Measurements from ENCODE around the gene EBF3.
A peak's percentile ranks its signal among the peaks of the same experiment; 100 is the strongest.

The EBF3 gene

DNA sequence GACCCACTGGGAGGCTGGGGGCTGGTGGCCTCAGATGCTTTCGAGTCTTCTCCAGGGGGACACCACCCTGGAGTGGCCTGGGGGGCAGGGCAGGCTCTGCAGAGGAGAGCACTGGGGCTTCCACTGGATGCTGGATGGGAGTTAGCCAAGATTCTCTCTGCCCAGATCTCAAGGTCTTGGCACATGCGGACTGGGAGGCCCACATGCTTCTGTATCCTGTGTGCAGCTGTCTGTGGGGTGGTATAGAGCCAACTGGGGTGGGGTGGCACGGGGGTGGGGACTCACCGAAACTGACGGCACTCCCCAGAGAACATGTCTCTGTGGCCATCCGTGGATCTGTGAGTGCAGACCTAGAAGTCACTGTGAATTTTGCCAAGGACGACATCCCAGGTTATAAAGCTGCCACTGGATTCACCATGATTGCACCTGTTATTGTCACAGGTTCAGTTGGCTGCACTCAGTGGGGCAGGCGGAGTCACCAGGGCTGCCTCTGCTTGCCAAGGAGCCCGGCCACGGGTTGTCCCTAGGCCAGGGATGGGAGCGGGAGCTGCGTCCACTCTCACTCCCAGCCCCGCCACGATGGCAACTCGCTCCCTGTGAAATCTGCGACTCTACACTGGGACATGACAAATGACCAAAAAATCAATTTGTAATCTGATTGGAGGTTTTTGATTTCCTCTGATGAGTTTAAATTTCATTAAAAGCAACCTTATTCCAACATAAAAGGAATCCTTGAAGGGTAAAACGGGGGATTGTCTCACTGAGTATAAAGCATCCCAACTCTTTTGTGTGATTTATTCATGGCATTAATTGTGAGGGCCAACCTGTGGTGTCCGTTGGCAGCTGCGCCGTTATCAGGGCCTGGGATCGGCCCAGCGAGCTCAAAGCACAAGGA is 131.3 kb downstream of the EBF3 start:
- DNase-seq, result no peak

GRCh38 chr10:129831150-129831549 is 132.9 kb downstream of the EBF3 start:
- no peak for DNase-seq

DNA sequence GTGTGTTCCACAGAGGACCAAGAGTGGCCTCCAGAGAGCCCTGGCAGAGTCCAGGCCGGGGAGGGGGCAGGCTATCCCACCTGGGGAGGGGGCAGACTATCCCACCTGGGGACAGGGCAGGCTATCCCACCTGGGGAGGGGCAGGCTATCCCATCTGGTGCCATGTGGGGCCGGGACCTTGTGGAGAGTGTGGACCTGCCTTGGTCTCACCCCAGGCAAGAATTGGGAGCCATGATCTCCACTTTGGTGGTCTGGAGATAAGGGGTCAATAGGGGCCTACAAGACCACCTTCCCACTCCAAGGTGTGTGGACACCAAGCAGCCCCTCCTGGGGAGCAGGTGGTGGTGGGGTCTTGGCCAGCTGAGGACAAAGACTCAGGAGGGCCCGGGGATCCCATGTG is 138.2 kb downstream of the EBF3 start:
- DNase-seq, result no peak

- no peak for DNase-seq
These were observed 138.9 kb downstream of the EBF3 start for GRCh38 chr10:129825221-129825620.

- no peak for DNase-seq
These were observed 143.6 kb downstream of the EBF3 start for GRCh38 chr10:129820451-129820850.

GRCh38 chr10:129816656-129817045 is 147.4 kb downstream of the EBF3 start:
- DNase-seq, result no peak

GRCh38 chr10:129815898-129816655 is 148.0 kb downstream of the EBF3 start:
- no peak for DNase-seq

GRCh38 chr10:129814681-129815646 is 149.1 kb downstream of the EBF3 start:
- DNase-seq, result no peak

- DNase-seq, result no peak
These were observed 151.7 kb downstream of the EBF3 start for GRCh38 chr10:129812398-129812797.

DNA sequence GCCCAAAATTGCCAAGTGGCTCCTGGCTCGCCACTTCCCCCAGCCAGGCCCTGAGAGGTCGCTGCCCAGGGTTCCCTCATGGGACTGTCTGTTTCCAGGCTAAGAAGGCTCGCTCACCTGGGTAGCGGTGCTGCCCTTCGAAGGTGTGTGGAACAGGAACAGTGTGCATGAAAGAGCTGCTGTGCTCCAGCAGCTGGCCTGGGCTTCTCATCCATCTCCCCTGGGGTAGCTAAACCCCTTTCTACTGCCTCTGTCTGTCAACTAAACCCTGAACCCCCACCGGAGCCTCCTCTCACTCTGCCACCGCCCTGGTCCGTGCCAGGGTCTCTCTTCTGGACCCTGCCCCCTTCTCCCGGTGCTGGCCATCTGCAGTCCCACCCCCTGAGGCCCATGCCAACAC is 152.9 kb downstream of the EBF3 start:
- DNase-seq, result no peak

DNA sequence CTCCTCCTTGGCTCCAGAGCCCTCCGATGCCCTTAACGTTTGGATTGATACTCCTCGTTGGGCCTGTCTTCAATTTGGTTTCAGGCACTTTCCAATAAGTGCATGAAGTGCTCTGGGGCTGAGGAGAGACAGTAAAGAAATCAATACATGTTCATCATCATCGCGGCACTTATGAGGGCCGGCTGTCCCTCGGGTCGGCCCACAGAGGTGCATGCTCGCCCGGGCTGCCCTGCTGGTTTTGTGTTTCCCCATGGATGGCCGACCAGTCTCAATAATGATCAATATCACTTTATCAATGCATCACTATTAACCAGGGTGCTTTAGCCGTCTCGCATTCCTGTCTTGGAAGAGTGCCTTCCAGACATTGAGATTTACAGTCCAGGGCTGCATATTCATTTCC is 154.2 kb downstream of the EBF3 start:
- no peak for DNase-seq

DNA sequence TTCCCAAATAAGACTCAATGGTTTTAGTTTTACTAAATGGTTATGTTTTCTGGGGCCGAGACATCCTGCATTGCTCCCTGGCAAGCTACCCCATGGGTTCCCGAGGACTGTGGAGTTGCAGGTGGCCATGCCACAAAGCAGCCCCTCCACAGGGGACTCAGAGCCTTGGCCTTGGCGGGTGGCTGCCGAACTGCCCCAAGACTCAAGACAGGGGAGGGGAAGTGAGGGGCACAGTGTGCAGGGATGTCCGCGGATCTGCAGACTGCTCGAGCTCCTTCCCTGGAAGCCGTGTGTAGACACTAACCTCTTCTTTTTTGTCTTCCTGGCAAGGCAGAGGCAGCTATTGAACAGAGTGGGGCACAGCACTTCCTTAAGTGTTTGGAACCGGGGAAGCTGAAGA is 154.6 kb downstream of the EBF3 start:
- DNase-seq, result no peak

DNA sequence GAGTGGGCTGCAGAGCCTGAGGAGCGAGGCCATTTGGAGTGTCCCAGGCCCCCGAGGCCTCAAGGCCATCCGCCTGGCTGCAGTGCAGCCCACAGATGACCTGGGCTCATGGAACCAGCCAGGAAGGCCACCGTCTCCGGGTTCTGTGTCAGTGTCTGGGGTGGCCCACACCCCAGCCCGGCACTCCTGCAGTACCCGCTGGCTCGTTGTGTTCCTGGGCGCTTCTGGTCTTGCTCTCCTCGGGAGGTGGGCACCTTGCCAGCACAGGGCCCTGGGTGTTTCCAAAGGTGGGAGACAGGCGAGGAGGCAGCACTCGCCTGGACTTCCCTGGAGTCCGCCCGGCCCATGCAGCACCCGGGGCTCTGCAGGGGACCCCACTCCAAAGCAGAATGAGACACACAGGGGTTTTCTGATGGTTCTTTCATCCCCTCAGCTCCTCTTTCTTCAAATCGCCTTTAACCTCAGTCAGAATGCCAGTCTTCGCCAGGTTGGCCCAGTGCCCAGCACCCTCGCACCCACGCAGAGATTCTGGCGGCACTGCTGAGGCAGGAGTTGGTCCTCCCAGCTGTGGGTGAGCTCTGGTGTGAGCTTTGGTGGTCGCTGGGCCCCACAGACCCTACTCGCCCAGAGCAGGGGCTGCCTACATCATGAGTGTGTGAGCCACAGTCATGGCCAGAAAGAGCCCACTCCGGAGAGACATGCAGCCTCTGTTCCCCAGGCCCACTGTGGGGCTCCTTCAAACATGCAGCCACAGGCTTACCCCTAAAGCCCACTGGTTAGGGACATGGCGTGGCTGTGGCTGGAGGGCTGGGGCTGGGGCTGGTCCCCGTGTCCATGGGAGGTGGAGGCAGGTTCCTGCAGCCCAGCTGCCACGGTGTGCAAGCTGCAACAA is 155.7 kb downstream of the EBF3 start:
- no peak for DNase-seq

GRCh38 chr10:129807211-129807610 is 156.9 kb downstream of the EBF3 start:
- DNase-seq, result no peak

DNA sequence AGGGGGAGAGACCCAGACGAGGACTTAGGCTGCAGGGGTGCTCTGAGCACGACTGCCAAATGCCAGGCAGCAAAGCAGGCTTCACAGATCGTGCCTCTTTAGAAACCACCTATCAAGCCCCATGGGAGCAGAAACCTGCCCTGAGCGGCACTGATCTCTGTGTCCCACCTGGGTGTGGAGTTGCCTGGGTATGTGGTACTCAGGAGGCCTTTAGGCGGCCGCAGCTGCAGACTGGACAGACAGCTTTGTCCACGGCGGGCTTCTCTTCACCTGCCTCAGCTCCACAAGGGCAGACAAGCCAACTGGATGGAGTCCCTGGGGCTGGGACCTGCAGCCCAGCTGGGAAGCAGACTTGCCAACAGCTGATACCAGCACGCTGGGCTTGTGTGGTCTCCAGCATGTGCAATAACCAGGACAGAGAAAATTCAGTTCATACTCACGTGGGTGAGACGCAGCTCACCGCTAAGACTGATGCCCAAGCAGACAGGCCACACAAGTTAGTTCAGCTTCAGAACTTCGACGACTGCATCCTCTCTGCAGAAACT is 163.2 kb downstream of the EBF3 start:
- DNase-seq, result no peak

DNA sequence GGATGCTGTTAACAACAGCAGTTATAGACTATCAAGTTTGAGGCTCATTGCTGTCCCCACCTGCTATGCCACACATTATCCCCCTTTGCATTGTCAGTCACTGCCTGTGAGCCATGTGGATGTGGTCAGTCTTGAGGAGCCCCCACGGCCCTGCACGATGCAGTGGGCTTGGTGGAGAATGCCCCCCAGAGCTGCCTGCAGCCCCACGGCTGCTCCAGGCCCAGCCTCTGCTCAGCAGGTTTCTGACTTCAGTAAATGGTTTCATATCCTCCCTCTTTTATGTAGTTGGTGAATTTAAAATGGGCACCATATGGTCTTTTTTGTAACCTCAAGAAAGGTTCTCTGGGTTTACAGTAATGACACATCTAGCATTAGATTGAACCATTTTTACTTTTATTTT is 164.1 kb downstream of the EBF3 start:
- DNase-seq, result no peak

GRCh38 chr10:129796710-129797420 is 167.2 kb downstream of the EBF3 start:
- peak; percentile 68 for DNase-seq

DNA sequence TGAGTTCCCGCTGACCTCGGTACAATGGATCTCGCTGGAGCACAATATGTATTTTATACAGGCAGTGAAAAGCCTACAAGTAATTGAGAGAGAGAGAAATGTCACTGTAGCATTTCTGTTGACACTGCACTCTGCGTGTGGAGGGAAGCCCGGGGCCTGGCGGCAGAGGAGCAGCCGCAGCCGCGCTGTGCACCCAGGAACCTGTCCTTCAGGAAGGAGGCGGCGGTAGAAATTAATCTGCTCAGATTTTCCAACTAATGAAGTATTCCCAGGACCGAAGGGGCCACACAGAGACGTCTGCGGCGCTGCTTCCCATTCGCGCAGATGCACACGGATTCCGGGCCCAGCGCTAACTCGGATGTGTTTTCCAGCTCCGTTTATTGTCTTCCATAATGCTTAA is 170.1 kb downstream of the EBF3 start:
- DNase-seq, result no peak

GRCh38 chr10:129793479-129793878 is 170.6 kb downstream of the EBF3 start:
- no peak for DNase-seq

DNA sequence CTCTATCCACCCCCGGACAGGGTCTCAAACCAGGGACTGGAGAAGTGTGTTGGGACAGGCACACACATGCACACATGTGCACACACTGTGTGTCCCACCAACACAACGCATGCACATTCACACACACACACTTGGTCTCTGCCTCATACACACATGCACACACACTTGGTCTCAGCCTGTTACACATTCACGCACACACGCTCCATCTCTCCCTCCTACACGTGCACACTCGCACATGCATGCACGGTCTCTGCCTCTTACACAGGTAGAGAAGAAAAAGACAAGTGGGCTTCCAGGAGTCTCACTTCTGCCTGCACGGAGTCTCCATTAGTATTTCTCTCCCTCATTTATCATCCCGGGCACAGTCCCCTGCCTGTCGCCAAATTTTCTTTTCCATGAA is 171.2 kb downstream of the EBF3 start:
- DNase-seq, result no peak

DNA sequence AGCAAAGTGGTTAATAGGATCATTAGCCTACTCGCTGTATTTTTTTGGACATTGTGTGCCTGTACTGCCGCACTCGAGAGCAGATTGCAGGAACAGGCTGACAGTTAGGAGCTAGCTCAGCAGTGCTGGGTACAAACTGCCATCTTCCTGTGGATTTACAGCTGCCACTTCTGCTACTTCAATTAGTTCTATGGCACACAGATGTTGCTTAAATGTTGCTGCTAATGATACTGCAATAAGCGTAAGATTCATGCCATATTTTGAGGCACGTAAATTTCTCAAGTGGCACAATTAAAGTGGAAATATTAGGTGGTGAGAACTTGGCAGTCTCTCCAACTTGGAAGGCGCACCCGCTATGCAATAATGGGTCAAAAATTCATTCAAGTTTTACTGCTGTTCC is 171.9 kb downstream of the EBF3 start:
- DNase-seq, result no peak
